ENCODE measurements around the gene RBM38. TPM values are rescaled to one million over a fixed set of nuclear protein-coding genes. Genes with fewer than 3 reads are reported as not detected.

The RBM38 gene
- total RNA-seq, 1 donor from 2014 or later, result 24.1 TPM

- Mint-ChIP-seq H3K9me3 (ENCODE audit: low read depth) (no peaks in the 10 kb centered on the region), H3K36me3 (ENCODE audit: insufficient read depth) (peaks cover 13% of the 10 kb centered on the region), H3K27me3 (no peaks in the 10 kb centered on the region), H3K4me1 (ENCODE audit: low read depth) (peaks cover 5% of the 10 kb centered on the region), H3K4me3 (ENCODE audit: low read depth) (no peak overlapping the region), H3K27ac (no peak overlapping the region)
- no peak for TF ChIP-seq CTCF (IDR thresholded peaks at IDR 0.05; ENCODE audit: unreplicated experiment)
- no peak for DNase-seq (ENCODE audit: low spot score, unreplicated experiment)
These were observed 9.1 kb downstream of the RBM38 start for GRCh38 chr20:57400231-57400701.

GRCh38 chr20:57400821-57401564, 9.8 kb downstream of the RBM38 start:
- no peak for DNase-seq (ENCODE audit: low spot score, unreplicated experiment)
- Mint-ChIP-seq H3K27ac (no peak overlapping the region), H3K9me3 (ENCODE audit: low read depth) (no peaks in the 10 kb centered on the region), H3K27me3 (no peaks in the 10 kb centered on the region), H3K4me1 (ENCODE audit: low read depth) (peaks cover 2% of the 10 kb centered on the region), H3K4me3 (ENCODE audit: low read depth) (no peak overlapping the region), H3K36me3 (ENCODE audit: insufficient read depth) (peaks cover 10% of the 10 kb centered on the region)
- TF ChIP-seq CTCF (IDR thresholded peaks at IDR 0.05; ENCODE audit: unreplicated experiment), result no peak

- Mint-ChIP-seq H3K27me3 (no peaks in the 10 kb centered on the region), H3K27ac (peak overlapping the region; percentile 46), H3K9me3 (ENCODE audit: low read depth) (no peaks in the 10 kb centered on the region), H3K4me3 (ENCODE audit: low read depth) (no peak overlapping the region), H3K36me3 (ENCODE audit: insufficient read depth) (peaks cover 10% of the 10 kb centered on the region), H3K4me1 (ENCODE audit: low read depth) (peaks cover 1% of the 10 kb centered on the region)
- no peak for DNase-seq (ENCODE audit: low spot score, unreplicated experiment)
- TF ChIP-seq CTCF (IDR thresholded peaks at IDR 0.05; ENCODE audit: unreplicated experiment), result no peak
These were observed 10.3 kb downstream of the RBM38 start for GRCh38 chr20:57401565-57401918.

GRCh38 chr20:57402206-57403125, 11.3 kb downstream of the RBM38 start:
- Mint-ChIP-seq H3K27me3 (no peaks in the 10 kb centered on the region), H3K36me3 (ENCODE audit: insufficient read depth) (peaks cover 10% of the 10 kb centered on the region), H3K9me3 (ENCODE audit: low read depth) (no peaks in the 10 kb centered on the region), H3K27ac (peak overlapping the region; percentile 64), H3K4me3 (ENCODE audit: low read depth) (no peak overlapping the region), H3K4me1 (ENCODE audit: low read depth) (peaks cover 1% of the 10 kb centered on the region)
- no peak for DNase-seq (ENCODE audit: low spot score, unreplicated experiment)
- TF ChIP-seq CTCF (IDR thresholded peaks at IDR 0.05; ENCODE audit: unreplicated experiment), result no peak

GRCh38 chr20:57403216-57403615, 12.0 kb downstream of the RBM38 start:
- Mint-ChIP-seq H3K36me3 (ENCODE audit: insufficient read depth) (peaks cover 7% of the 10 kb centered on the region), H3K27ac (no peak overlapping the region), H3K9me3 (ENCODE audit: low read depth) (no peaks in the 10 kb centered on the region), H3K27me3 (no peaks in the 10 kb centered on the region), H3K4me3 (ENCODE audit: low read depth) (no peak overlapping the region), H3K4me1 (ENCODE audit: low read depth) (peaks cover 1% of the 10 kb centered on the region)
- no peak for TF ChIP-seq CTCF (IDR thresholded peaks at IDR 0.05; ENCODE audit: unreplicated experiment)
- DNase-seq (ENCODE audit: low spot score, unreplicated experiment), result no peak
